Esophagus squamous epithelium (tissue), 4 donors: Measurements from ENCODE around the gene MPI.

Experiments used
- CTCF ChIP-seq, 6 experiments: fragments of 450-650 bp in 4 of 6; fragments of 200-600 bp in 2 of 6; sonication (generic) in 2 of 6; IDR thresholded peaks; one replicate each; pipeline ENCODE4 v1.5.1; 2016 to 2019; ENCODE audit warnings: antibody characterized with exemption in 6 of 6, mild to moderate bottlenecking in 4 of 6, moderate library complexity in 4 of 6
- POLR2A ChIP-seq, 4 donors: fragments of 450-650 bp; IDR thresholded peaks; one replicate each; pipeline ENCODE4 v1.6.1; 2017; ENCODE audit warnings: antibody characterized with exemption in 4 of 4, mild to moderate bottlenecking in 4 of 4, moderate library complexity in 3 of 4

- TF ChIP-seq CTCF (IDR thresholded peaks at IDR 0.05) (no peak), POLR2A (IDR thresholded peaks at IDR 0.05) (no peak)
Observed at GRCh38 chr15:74873756-74874424, 16.0 kb upstream of the MPI start.
